Stimulated activated CD8-positive, alpha-beta memory T cell treated with anti-CD3 and anti-CD28 coated beads, Interleukin-4, amount 100 ng/mL, for 4 hours (primary cell): ENCODE data around the gene TRAPPC4.
"Not testable (repeated sequence)": the region's sequence is repeated elsewhere in the genome, so short reads cannot be mapped to it uniquely, and the experiment has no call there.

Source experiments
- DNase-seq, 2 donors: peaks; one replicate each; pipeline ENCODE4 v3.0.0-alpha.2; 2020; ENCODE audit warnings: low read depth in 2 of 2, low spot score in 1 of 2

TRAPPC4 gene

GRCh38 chr11:119031912-119032280 is 13.3 kb downstream of the TRAPPC4 start:
- DNase-seq: no peak

- not testable (repeated sequence) for DNase-seq
Observed at GRCh38 chr11:119033421-119033820, 14.9 kb downstream of the TRAPPC4 start.

- DNase-seq: no peak
Observed at GRCh38 chr11:119034813-119035212, 16.2 kb downstream of the TRAPPC4 start.

- no peak for DNase-seq
Observed at GRCh38 chr11:119038884-119039283, 20.3 kb downstream of the TRAPPC4 start.

- DNase-seq: not testable (repeated sequence)
Observed at GRCh38 chr11:119039471-119039870, 20.9 kb downstream of the TRAPPC4 start.

GRCh38 chr11:119041821-119042514 is 23.4 kb downstream of the TRAPPC4 start:
- no peak for DNase-seq

GRCh38 chr11:119042927-119043326 is 24.4 kb downstream of the TRAPPC4 start:
- DNase-seq: no peak

- no peak for DNase-seq
Observed at GRCh38 chr11:119044708-119045107, 26.1 kb downstream of the TRAPPC4 start.

GRCh38 chr11:119046489-119046888 is 27.9 kb downstream of the TRAPPC4 start:
- no peak for DNase-seq

GRCh38 chr11:119047205-119047604 is 28.6 kb downstream of the TRAPPC4 start:
- DNase-seq: no peak

GRCh38 chr11:119048644-119049043 is 30.1 kb downstream of the TRAPPC4 start:
- DNase-seq: no peak

GRCh38 chr11:119049081-119049480 is 30.5 kb downstream of the TRAPPC4 start:
- no peak for DNase-seq

- DNase-seq: no peak
Observed at GRCh38 chr11:119051440-119052162, 33.0 kb downstream of the TRAPPC4 start.

GRCh38 chr11:119052163-119052814 is 33.7 kb downstream of the TRAPPC4 start:
- no peak for DNase-seq

GRCh38 chr11:119054418-119054817 is 35.9 kb downstream of the TRAPPC4 start:
- DNase-seq: no peak

- no peak for DNase-seq
Observed at GRCh38 chr11:119055901-119056300, 37.3 kb downstream of the TRAPPC4 start.

GRCh38 chr11:119056421-119056999 is 37.9 kb downstream of the TRAPPC4 start:
- DNase-seq: peak in 1 of 2 donors; percentile 6

GRCh38 chr11:119057000-119057769 is 38.6 kb downstream of the TRAPPC4 start, which contains the start of gene HYOU1:
HYOU1 (minus strand) TSS chr11:119057205; CDS start chr11:119056160, 1,045 bp downstream.
- peak; percentile 91 to 98 for DNase-seq

- DNase-seq: not testable (repeated sequence)
Observed at GRCh38 chr11:119059128-119059527, 40.6 kb downstream of the TRAPPC4 start.

GRCh38 chr11:119061256-119061655 is 42.7 kb downstream of the TRAPPC4 start:
- no peak for DNase-seq

- DNase-seq: no peak
Observed at GRCh38 chr11:119062779-119063178, 44.2 kb downstream of the TRAPPC4 start.
